Epithelial cell of esophagus (primary cell): Measurements from ENCODE around the gene ACOT7.

Source experiments
- DNase-seq: peaks from one replicate; pipeline ENCODE4 v3.0.0; 2010; ENCODE audit warnings: low read depth
- H3K4me3 ChIP-seq: 2 replicates; pipeline ENCODE4 v1.5.1; 2011; ENCODE audit warnings: mild to moderate bottlenecking, low read length, control low read depth
- CTCF ChIP-seq: IDR thresholded peaks from 2 replicates; pipeline ENCODE4 v1.5.1; 2011; ENCODE audit warnings: low read depth, mild to moderate bottlenecking, low read length, control low read depth, inconsistent platforms; ENCODE audit not compliant: insufficient read depth; ENCODE audit errors: missing control alignments

ACOT7 gene

GRCh38 chr1:6280761-6281451, 112.7 kb downstream of the ACOT7 start:
- TF ChIP-seq CTCF = no peak
- no peak overlapping the region for H3K4me3 ChIP-seq
- DNase-seq = no peak

- no peak for DNase-seq
- TF ChIP-seq CTCF = no peak
- H3K4me3 ChIP-seq = no peak overlapping the region
Observed at GRCh38 chr1:6279613-6280383, 113.8 kb downstream of the ACOT7 start.

GRCh38 chr1:6279066-6279465, 114.5 kb downstream of the ACOT7 start:
- DNase-seq = no peak

GRCh38 chr1:6278263-6278662, 115.3 kb downstream of the ACOT7 start:
- TF ChIP-seq CTCF = no peak
- no peak overlapping the region for H3K4me3 ChIP-seq
- no peak for DNase-seq

More at GRCh38 chr1:6279066-6279465, 114.5 kb downstream of the ACOT7 start:
- no peak overlapping the region for H3K4me3 ChIP-seq
- no peak for TF ChIP-seq CTCF

- no peak for DNase-seq
- no peak for TF ChIP-seq CTCF
- H3K4me3 ChIP-seq = no peak overlapping the region
Observed at GRCh38 chr1:6276811-6277555, 116.6 kb downstream of the ACOT7 start.

- TF ChIP-seq CTCF = no peak
- DNase-seq = no peak
- no peak overlapping the region for H3K4me3 ChIP-seq
Observed at GRCh38 chr1:6275826-6276782, 117.5 kb downstream of the ACOT7 start.
